ENCODE data around the gene SECISBP2.

DNA sequence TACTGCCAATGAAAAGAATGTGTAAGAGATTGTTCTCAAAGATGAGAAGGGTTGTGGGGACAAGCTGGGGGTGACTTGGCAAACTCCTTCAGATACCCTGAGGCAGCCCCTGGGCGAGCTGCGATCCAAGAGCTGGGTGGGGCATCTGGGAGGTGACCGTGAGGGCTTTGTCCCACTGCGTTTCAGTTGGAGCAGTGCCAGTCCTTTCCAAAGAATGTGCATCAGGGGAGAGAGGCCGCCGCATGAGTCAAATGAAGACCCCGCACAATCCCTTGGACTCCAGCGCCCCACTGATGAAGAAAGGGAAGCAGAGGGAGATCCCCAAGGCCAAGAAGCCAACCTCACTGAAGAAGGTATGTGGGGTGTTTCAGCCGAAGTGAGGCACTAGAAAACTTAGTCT, 28.4 kb downstream of the SECISBP2 start:
- TF ChIP-seq TAF1 (IDR thresholded peaks at IDR 0.05; ENCODE audit: borderline replicate concordance, insufficient read depth, low read length): no peak
- no peak for TF ChIP-seq POLR2AphosphoS5 (IDR thresholded peaks at IDR 0.05; ENCODE audit: low read depth, low read length)
- TF ChIP-seq SIN3A (IDR thresholded peaks at IDR 0.05; ENCODE audit: borderline replicate concordance, insufficient read depth, low read length): no peak
- TF ChIP-seq, protein P1, sequence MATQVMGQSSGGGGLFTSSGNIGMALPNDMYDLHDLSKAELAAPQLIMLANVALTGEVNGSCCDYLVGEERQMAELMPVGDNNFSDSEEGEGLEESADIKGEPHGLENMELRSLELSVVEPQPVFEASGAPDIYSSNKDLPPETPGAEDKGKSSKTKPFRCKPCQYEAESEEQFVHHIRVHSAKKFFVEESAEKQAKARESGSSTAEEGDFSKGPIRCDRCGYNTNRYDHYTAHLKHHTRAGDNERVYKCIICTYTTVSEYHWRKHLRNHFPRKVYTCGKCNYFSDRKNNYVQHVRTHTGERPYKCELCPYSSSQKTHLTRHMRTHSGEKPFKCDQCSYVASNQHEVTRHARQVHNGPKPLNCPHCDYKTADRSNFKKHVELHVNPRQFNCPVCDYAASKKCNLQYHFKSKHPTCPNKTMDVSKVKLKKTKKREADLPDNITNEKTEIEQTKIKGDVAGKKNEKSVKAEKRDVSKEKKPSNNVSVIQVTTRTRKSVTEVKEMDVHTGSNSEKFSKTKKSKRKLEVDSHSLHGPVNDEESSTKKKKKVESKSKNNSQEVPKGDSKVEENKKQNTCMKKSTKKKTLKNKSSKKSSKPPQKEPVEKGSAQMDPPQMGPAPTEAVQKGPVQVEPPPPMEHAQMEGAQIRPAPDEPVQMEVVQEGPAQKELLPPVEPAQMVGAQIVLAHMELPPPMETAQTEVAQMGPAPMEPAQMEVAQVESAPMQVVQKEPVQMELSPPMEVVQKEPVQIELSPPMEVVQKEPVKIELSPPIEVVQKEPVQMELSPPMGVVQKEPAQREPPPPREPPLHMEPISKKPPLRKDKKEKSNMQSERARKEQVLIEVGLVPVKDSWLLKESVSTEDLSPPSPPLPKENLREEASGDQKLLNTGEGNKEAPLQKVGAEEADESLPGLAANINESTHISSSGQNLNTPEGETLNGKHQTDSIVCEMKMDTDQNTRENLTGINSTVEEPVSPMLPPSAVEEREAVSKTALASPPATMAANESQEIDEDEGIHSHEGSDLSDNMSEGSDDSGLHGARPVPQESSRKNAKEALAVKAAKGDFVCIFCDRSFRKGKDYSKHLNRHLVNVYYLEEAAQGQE (IDR thresholded peaks at IDR 0.05; ENCODE audit: insufficient read depth in 1 of 2, low read depth in 2 of 2, low read length in 2 of 2): no peak
